H1 (cell line): Measurements from ENCODE around the gene CDR2.

ENCODE experiments used
- CTCF ChIP-seq, 3 experiments: IDR thresholded peaks; 1 replicate in 2 of 3; 2 replicates in 1 of 3; pipeline versions ENCODE4 v1.5.1 to v1.6.1; 2011; ENCODE audit warnings: low read length in 3 of 3, mild to moderate bottlenecking in 3 of 3, inconsistent platforms in 2 of 3, low read depth in 1 of 3, moderate library complexity in 1 of 3; ENCODE audit not compliant: insufficient read depth in 1 of 3; ENCODE audit errors: control extremely low read depth in 1 of 3
- EZH2 ChIP-seq: fragments of 200-600 bp; sonication (generic); IDR thresholded peaks from 2 replicates; pipeline ENCODE4 v1.7.1; 2012; ENCODE audit warnings: low read depth, mild to moderate bottlenecking, moderate library complexity, low read length, inconsistent platforms; ENCODE audit not compliant: severe bottlenecking
- JUN ChIP-seq: IDR thresholded peaks from 2 replicates; pipeline ENCODE4 v1.6.1; 2011; ENCODE audit warnings: low read depth, mild to moderate bottlenecking, improper control_type of control experiment, low read length
- JUND ChIP-seq: IDR thresholded peaks from 2 replicates; pipeline ENCODE4 v1.6.1; 2011; ENCODE audit warnings: mild to moderate bottlenecking, improper control_type of control experiment, low read length
- KDM4A ChIP-seq: IDR thresholded peaks from one replicate; pipeline ENCODE4 v1.7.1; 2012; ENCODE audit warnings: low read depth, mild to moderate bottlenecking, moderate library complexity, low read length, inconsistent platforms; ENCODE audit not compliant: severe bottlenecking
- MAX ChIP-seq: IDR thresholded peaks from 2 replicates; pipeline ENCODE4 v1.6.1; 2012; ENCODE audit warnings: inconsistent platforms
- POLR2A ChIP-seq, 2 experiments: IDR thresholded peaks; 1 replicate in 1 of 2; 2 replicates in 1 of 2; pipeline ENCODE4 v1.6.1; 2011; ENCODE audit warnings: low read depth in 2 of 2, low read length in 2 of 2, mild to moderate bottlenecking in 2 of 2; ENCODE audit errors: control extremely low read depth in 1 of 2
- RFX5 ChIP-seq: IDR thresholded peaks from 2 replicates; pipeline ENCODE4 v1.6.1; 2011; ENCODE audit warnings: low read depth, low read length, improper control_type of control experiment, borderline replicate concordance
- RXRA ChIP-seq: IDR thresholded peaks from 2 replicates; pipeline ENCODE4 v1.6.1; 2011; ENCODE audit warnings: low read depth, mild to moderate bottlenecking, low read length, moderate library complexity; ENCODE audit not compliant: insufficient read depth
- SIX5 ChIP-seq: IDR thresholded peaks from 2 replicates; pipeline ENCODE4 v1.6.1; 2011; ENCODE audit warnings: mild to moderate bottlenecking, low read depth, low read length
- SUZ12 ChIP-seq: fragments of 200-600 bp; sonication (generic); IDR thresholded peaks from 2 replicates; pipeline ENCODE4 v1.6.1; 2012; ENCODE audit warnings: mild to moderate bottlenecking, inconsistent platforms, low read length, moderate library complexity, mixed read lengths

DNA sequence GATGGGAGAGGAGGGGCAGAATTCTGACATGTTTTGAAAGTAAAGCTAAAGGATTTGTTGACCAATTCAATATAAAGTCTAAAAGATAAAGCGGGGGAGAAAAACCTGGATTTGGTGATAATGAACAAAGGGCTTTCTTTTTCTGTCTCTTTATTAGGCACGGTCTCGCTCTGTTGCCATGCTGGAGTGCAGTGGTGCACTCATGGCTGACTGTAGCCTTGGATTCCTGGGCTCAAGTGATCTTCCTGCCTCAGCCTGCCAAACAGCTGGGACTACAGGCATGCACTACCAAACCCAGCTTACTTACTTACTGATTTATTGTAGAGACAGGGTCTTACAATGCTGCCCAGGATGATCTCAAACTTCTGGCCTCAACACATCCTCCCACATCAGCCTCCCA lies 7.5 kb downstream of the CDR2 start:
- TF ChIP-seq POLR2A (IDR thresholded peaks at IDR 0.05; ENCODE audit: control extremely low read depth in 1 of 2, low read depth in 2 of 2, low read length in 2 of 2) (no peak), CTCF (IDR thresholded peaks at IDR 0.05; ENCODE audit: control extremely low read depth in 1 of 3, insufficient read depth in 1 of 3, low read depth in 1 of 3, low read length in 3 of 3) (no peak), JUND (no peak), EZH2 (no peak), RXRA (no peak), KDM4A (no peak), RFX5 (no peak), SUZ12 (no peak), MAX (no peak), SIX5 (no peak), JUN (no peak)
